Liver (tissue), 9 donors: Measurements from ENCODE around the gene CD19. TPM values are rescaled to one million over a fixed set of nuclear protein-coding genes. Genes with fewer than 3 reads are reported as not detected.

ENCODE experiments used
- DNase-seq: peaks from one replicate; pipeline ENCODE4 v3.0.0-alpha.2; 2017; ENCODE audit warnings: low spot score
- H3K27ac ChIP-seq, 2 donors: one replicate each; pipeline ENCODE4 v1.7.0; 2013; ENCODE audit warnings: inconsistent platforms in 2 of 2, low read length in 2 of 2, control low read depth in 1 of 2, low read depth in 1 of 2, mild to moderate bottlenecking in 1 of 2
- H3K27me3 ChIP-seq, 4 donors: one replicate each; pipeline versions ENCODE4 v1.6.1 to v1.7.0; 2013; ENCODE audit warnings: low read length in 3 of 4, inconsistent platforms in 1 of 4, mild to moderate bottlenecking in 1 of 4, moderate library complexity in 1 of 4; ENCODE audit not compliant: control insufficient read depth in 4 of 4, insufficient read depth in 4 of 4
- H3K36me3 ChIP-seq, 4 donors: one replicate each; pipeline versions ENCODE4 v1.6.1 to v1.7.0; 2013; ENCODE audit warnings: low read length in 3 of 4, mild to moderate bottlenecking in 3 of 4, low read depth in 1 of 4, moderate library complexity in 1 of 4; ENCODE audit not compliant: control insufficient read depth in 4 of 4, insufficient read depth in 3 of 4
- H3K4me1 ChIP-seq, 4 donors: one replicate each; pipeline versions ENCODE4 v1.6.1 to v1.7.0; 2013; ENCODE audit warnings: low read length in 3 of 4, mild to moderate bottlenecking in 3 of 4, moderate library complexity in 1 of 4; ENCODE audit not compliant: control insufficient read depth in 4 of 4, insufficient read depth in 4 of 4
- H3K4me3 ChIP-seq, 3 donors: one replicate each; pipeline versions ENCODE4 v1.6.1 to v1.7.0; 2013; ENCODE audit warnings: low read length in 3 of 3, control low read depth in 1 of 3, low read depth in 1 of 3, mild to moderate bottlenecking in 1 of 3
- H3K9ac ChIP-seq, 2 donors: one replicate each; pipeline ENCODE4 v1.7.0; 2013; ENCODE audit warnings: low read length in 2 of 2, mild to moderate bottlenecking in 2 of 2, moderate library complexity in 2 of 2, control low read depth in 1 of 2, low read depth in 1 of 2
- H3K9me3 ChIP-seq, 4 donors: one replicate each; pipeline versions ENCODE4 v1.6.1 to v1.7.0; 2013; ENCODE audit warnings: low read length in 3 of 4; ENCODE audit not compliant: control insufficient read depth in 4 of 4
- ATF3 ChIP-seq: IDR thresholded peaks from 2 replicates; pipeline ENCODE4 v1.6.1; 2016; ENCODE audit warnings: antibody characterized with exemption
- EGR1 ChIP-seq, 2 donors: IDR thresholded peaks; 2 replicates each; pipeline ENCODE4 v1.6.1; 2016 to 2018; ENCODE audit warnings: antibody characterized with exemption in 2 of 2, low read depth in 2 of 2
- FOXA2 ChIP-seq: IDR thresholded peaks from 2 replicates; pipeline ENCODE4 v1.6.1; 2016; ENCODE audit warnings: antibody characterized with exemption
- GABPA ChIP-seq, 2 donors: IDR thresholded peaks in 1 of 2; conservative IDR thresholded peaks in 1 of 2; 2 replicates each; pipeline ENCODE4 v1.6.1; 2016; ENCODE audit warnings: antibody characterized with exemption in 2 of 2, mild to moderate bottlenecking in 1 of 2, moderate library complexity in 1 of 2
- HNF4G ChIP-seq: IDR thresholded peaks from 2 replicates; pipeline ENCODE4 v1.6.1; 2016; ENCODE audit warnings: antibody characterized with exemption
- JUND ChIP-seq, 2 donors: IDR thresholded peaks; 2 replicates each; pipeline ENCODE4 v1.6.1; 2016; ENCODE audit warnings: antibody characterized with exemption in 2 of 2
- MAX ChIP-seq: IDR thresholded peaks from 2 replicates; pipeline ENCODE4 v1.6.1; 2016; ENCODE audit warnings: antibody characterized with exemption
- NR2F2 ChIP-seq: IDR thresholded peaks from 2 replicates; pipeline ENCODE4 v1.6.1; 2016; ENCODE audit warnings: antibody characterized with exemption
- RAD21 ChIP-seq, 2 donors: IDR thresholded peaks; 2 replicates each; pipeline ENCODE4 v1.6.1; 2016; ENCODE audit warnings: antibody characterized with exemption in 2 of 2, mild to moderate bottlenecking in 2 of 2
- REST ChIP-seq: IDR thresholded peaks from 2 replicates; pipeline ENCODE4 v1.6.1; 2016; ENCODE audit warnings: antibody characterized with exemption, mild to moderate bottlenecking
- RXRA ChIP-seq, 2 donors: IDR thresholded peaks; 2 replicates each; pipeline ENCODE4 v1.6.1; 2017 to 2018; ENCODE audit warnings: antibody characterized with exemption in 2 of 2, mild to moderate bottlenecking in 1 of 2
- SP1 ChIP-seq: IDR thresholded peaks from 2 replicates; pipeline ENCODE4 v1.6.1; 2018; ENCODE audit warnings: antibody characterized with exemption, mild to moderate bottlenecking
- WGBS: extraction: QIAGEN DNeasy Blood & Tissue Kit; methylation state at CpG from one replicate; pipeline ENCODE4 v1.1.7; 2013; 5-methylcytosine and 5-hydroxymethylcytosine counted together
- polyA plus RNA-seq, 2 donors: library from polyadenylated mRNA; stranded (reverse) in 1 of 2; unstranded in 1 of 2; fragments of 200-250 nt in 1 of 2; fragments of >200 nt in 1 of 2; fragmentation: Nextera tagmentation in 1 of 2; extraction: Ambion mirVana in 1 of 2; gene quantifications; one replicate each; pipeline versions ENCODE4 v1.2.1 to v1.2.3, GENCODE V29; 2013 to 2015
- total RNA-seq, 2 donors: library from RNA; depleted of rRNA; stranded (reverse); fragments of >200 nt; gene quantifications; one replicate each; pipeline ENCODE4 v1.2.3, GENCODE V29; 2014
- TF ChIP-seq, protein P1 (sequence below): fragments of 150-350 bp; IDR thresholded peaks from 2 replicates; pipeline ENCODE4 v1.5.1; 2017; ENCODE audit warnings: improper control_type of control experiment, low read depth, low read length; ENCODE audit not compliant: missing input control
- donor health status: healthy.
- donor health status: healthy.
- donor health status: healthy.
- donor health status: healthy.
- donor health status: healthy.

The CD19 gene
- total and polyA plus RNA-seq, 4 donors, result 0.08 to 1.2 (median 0.49) TPM

DNA sequence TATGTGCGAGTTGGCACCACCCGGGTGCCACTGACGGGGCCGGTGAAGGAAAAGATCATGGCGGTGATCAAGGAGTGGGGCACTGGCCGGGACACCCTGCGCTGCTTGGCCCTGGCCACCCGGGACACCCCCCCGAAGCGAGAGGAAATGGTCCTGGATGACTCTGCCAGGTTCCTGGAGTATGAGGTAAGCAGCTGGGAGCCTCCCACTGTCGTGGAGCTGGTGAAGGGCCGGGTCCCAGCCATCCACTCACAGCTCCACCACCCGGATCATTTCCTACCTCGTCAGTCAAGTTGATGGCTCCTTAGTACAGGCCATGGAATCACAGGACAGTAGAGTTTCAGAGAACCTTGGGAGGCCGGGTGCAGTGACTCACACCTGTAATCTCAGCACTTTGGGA, 33.5 kb upstream of the CD19 start:
- 93% methylated on average over 15 of the region's 15 CpGs for WGBS
- H3K4me3 ChIP-seq, result no peak overlapping the region
- H3K9ac ChIP-seq, result no peak overlapping the region
- H3K36me3 ChIP-seq, result peaks cover 0 to 2% (median 0%) of the 10 kb centered on the region in 4 donors
- no peak for DNase-seq
- H3K4me1 ChIP-seq, result no peaks in the 10 kb centered on the region
- H3K9me3 ChIP-seq, result no peaks in the 10 kb centered on the region
- TF ChIP-seq FOXA2 (no peak), MAX (no peak), EGR1 (IDR thresholded peaks at IDR 0.05; ENCODE audit: low read depth in 2 of 2) (no peak), RXRA (IDR thresholded peaks at IDR 0.05) (no peak), HNF4G (no peak), SP1 (no peak), GABPA (IDR thresholded peaks at IDR 0.05 in 1 of 2, conservative IDR thresholded peaks at IDR 0.05 in 1 of 2) (no peak), REST (no peak), RAD21 (IDR thresholded peaks at IDR 0.05) (no peak), ATF3 (no peak), NR2F2 (no peak), JUND (IDR thresholded peaks at IDR 0.05) (no peak)
- TF ChIP-seq, protein P1, sequence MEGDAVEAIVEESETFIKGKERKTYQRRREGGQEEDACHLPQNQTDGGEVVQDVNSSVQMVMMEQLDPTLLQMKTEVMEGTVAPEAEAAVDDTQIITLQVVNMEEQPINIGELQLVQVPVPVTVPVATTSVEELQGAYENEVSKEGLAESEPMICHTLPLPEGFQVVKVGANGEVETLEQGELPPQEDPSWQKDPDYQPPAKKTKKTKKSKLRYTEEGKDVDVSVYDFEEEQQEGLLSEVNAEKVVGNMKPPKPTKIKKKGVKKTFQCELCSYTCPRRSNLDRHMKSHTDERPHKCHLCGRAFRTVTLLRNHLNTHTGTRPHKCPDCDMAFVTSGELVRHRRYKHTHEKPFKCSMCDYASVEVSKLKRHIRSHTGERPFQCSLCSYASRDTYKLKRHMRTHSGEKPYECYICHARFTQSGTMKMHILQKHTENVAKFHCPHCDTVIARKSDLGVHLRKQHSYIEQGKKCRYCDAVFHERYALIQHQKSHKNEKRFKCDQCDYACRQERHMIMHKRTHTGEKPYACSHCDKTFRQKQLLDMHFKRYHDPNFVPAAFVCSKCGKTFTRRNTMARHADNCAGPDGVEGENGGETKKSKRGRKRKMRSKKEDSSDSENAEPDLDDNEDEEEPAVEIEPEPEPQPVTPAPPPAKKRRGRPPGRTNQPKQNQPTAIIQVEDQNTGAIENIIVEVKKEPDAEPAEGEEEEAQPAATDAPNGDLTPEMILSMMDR, result no peak
- H3K27ac ChIP-seq, result no peak overlapping the region
- H3K27me3 ChIP-seq, result no peaks in the 10 kb centered on the region

DNA sequence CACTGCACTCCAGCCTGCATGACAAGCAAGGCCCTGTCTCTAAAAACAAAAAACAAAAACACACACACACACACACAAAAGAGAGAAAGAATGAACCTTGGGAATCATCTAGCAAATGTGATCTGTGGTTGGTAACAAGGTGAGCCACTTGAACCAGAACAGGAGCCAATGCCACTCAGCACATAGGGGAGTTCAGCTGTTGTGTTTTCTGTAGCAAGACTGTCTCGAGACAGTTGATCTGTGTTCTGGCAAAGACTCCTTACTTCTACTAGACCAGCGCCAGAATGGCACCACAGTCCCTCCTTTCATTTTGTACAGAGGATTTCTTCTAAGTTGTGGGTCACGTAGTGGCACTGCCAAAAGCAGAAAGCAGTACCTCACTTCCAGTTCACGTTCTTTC, 32.8 kb upstream of the CD19 start:
- Histone ChIP-seq H3K4me3 (no peak overlapping the region), H3K27ac (no peak overlapping the region), H3K9ac (no peak overlapping the region), H3K27me3 (no peaks in the 10 kb centered on the region), H3K4me1 (no peaks in the 10 kb centered on the region), H3K9me3 (no peaks in the 10 kb centered on the region), H3K36me3 (peaks cover 0 to 4% (median 1%) of the 10 kb centered on the region in 4 donors)
- TF ChIP-seq GABPA (IDR thresholded peaks at IDR 0.05 in 1 of 2, conservative IDR thresholded peaks at IDR 0.05 in 1 of 2), result no peak
- no peak for TF ChIP-seq FOXA2
- WGBS, result 94% methylated on average over 4 of the region's 4 CpGs
- DNase-seq, result no peak
